HEK293T (cell line): ENCODE measurements around the gene MPPE1.

ENCODE experiments used
- ELF4 ChIP-seq: fragments of 450-650 bp; IDR thresholded peaks from 2 replicates; pipeline ENCODE4 v1.6.1; 2017; ENCODE audit warnings: antibody characterized with exemption
- FOXK2 ChIP-seq: fragments of 450-650 bp; IDR thresholded peaks from 2 replicates; pipeline ENCODE4 v1.6.1; 2016; ENCODE audit warnings: mild to moderate bottlenecking
- FOXM1 ChIP-seq: fragments of 450-650 bp; IDR thresholded peaks from 2 replicates; pipeline ENCODE4 v1.6.1; 2017; ENCODE audit warnings: mild to moderate bottlenecking, borderline replicate concordance
- L3MBTL2 ChIP-seq: fragments of 450-650 bp; conservative IDR thresholded peaks from 2 replicates; pipeline ENCODE4 v1.6.1; 2016; ENCODE audit warnings: mild to moderate bottlenecking
- LEF1 ChIP-seq: fragments of 450-650 bp; IDR thresholded peaks from 2 replicates; pipeline ENCODE4 v1.6.1; 2017; ENCODE audit warnings: mild to moderate bottlenecking, borderline replicate concordance
- NFRKB ChIP-seq: fragments of 450-650 bp; IDR thresholded peaks from 2 replicates; pipeline ENCODE4 v1.6.1; 2016; ENCODE audit warnings: mild to moderate bottlenecking, moderate library complexity
- SP1 ChIP-seq: fragments of 450-650 bp; IDR thresholded peaks from 2 replicates; pipeline ENCODE4 v1.6.1; 2017
- ZNF384 ChIP-seq: fragments of 450-650 bp; IDR thresholded peaks from 2 replicates; pipeline ENCODE4 v1.6.1; 2016

DNA sequence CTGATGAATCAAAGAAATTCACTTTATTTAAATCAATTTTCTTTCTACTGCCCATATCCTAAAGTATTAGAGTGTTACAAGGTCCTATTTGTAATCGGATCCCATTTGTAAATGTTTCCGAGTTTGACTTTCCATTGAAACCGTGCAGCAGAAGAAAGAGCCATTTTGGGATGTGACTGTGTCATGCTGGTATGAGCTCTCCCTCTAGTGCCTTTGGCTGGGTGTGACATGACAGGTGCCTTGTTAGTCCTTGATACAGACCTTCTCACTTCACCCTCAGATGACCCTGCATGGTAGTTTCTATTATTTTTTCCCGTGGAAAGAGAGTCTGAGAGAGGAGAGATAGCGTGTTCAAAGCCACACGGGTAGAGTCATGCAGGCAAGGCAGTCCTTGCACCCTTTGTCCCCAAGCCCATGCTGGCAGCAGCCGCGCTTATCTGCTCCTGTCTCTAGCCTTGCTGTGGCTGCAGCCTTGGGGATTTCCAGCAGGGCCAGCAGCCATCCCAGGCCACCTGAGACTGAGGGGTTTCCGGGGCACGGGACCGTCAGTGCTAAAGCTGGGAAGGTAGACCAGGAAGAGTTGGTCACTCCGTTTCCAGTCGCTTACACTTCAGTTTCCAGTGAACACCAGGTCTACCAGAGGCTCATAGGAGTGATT lies 35.5 kb downstream of the MPPE1 start:
- no peak for TF ChIP-seq NFRKB
- TF ChIP-seq SP1 = no peak
- no peak for TF ChIP-seq ELF4
- no peak for TF ChIP-seq FOXM1
- TF ChIP-seq L3MBTL2 = no peak
- no peak for TF ChIP-seq FOXK2
- no peak for TF ChIP-seq ZNF384
- TF ChIP-seq LEF1 = no peak
